Stimulated activated CD8-positive, alpha-beta memory T cell treated with anti-CD3 and anti-CD28 coated beads, Interleukin-12 subunit alpha, Interleukin-12 subunit beta, amount 100 ng/mL, for 24 hours (primary cell): Measurements from ENCODE around the gene ELOVL7.
"Not testable (repeated sequence)": the region's sequence is repeated elsewhere in the genome, so short reads cannot be mapped to it uniquely, and the experiment has no call there.

Source experiments
- DNase-seq: peaks from one replicate; pipeline ENCODE4 v3.0.0-alpha.2; 2020; ENCODE audit errors: extremely low read depth

Gene ELOVL7

GRCh38 chr5:60795424-60795950 is 48.6 kb downstream of the ELOVL7 start:
- DNase-seq = not testable (repeated sequence)

- DNase-seq = no peak
Measured at GRCh38 chr5:60794691-60795090, 49.4 kb downstream of the ELOVL7 start.

GRCh38 chr5:60792438-60792837 is 51.6 kb downstream of the ELOVL7 start:
- no peak for DNase-seq

- DNase-seq = no peak
Measured at GRCh38 chr5:60789551-60789950, 54.5 kb downstream of the ELOVL7 start.

- no peak for DNase-seq
Measured at GRCh38 chr5:60788863-60789513, 55.1 kb downstream of the ELOVL7 start.

GRCh38 chr5:60779466-60779865 is 64.6 kb downstream of the ELOVL7 start:
- no peak for DNase-seq

GRCh38 chr5:60776343-60776742 is 67.7 kb downstream of the ELOVL7 start:
- no peak for DNase-seq

- DNase-seq = no peak
Measured at GRCh38 chr5:60765019-60765709, 78.9 kb downstream of the ELOVL7 start.

- no peak for DNase-seq
Measured at GRCh38 chr5:60763061-60763460, 81.0 kb downstream of the ELOVL7 start.

- no peak for DNase-seq
Measured at GRCh38 chr5:60754495-60754894, 89.6 kb downstream of the ELOVL7 start.

GRCh38 chr5:60744682-60745081 is 99.4 kb downstream of the ELOVL7 start:
- no peak for DNase-seq

GRCh38 chr5:60743511-60744314 is 100.4 kb downstream of the ELOVL7 start:
- DNase-seq = no peak

GRCh38 chr5:60740322-60740721 is 103.7 kb downstream of the ELOVL7 start:
- no peak for DNase-seq

- DNase-seq = no peak
Measured at GRCh38 chr5:60738933-60739332, 105.1 kb downstream of the ELOVL7 start.

GRCh38 chr5:60738461-60738860 is 105.6 kb downstream of the ELOVL7 start:
- DNase-seq = no peak

- not testable (repeated sequence) for DNase-seq
Measured at GRCh38 chr5:60730858-60731257, 113.2 kb downstream of the ELOVL7 start.

GRCh38 chr5:60727033-60727679 is 116.9 kb downstream of the ELOVL7 start:
- no peak for DNase-seq

GRCh38 chr5:60724126-60724525 is 119.9 kb downstream of the ELOVL7 start:
- DNase-seq = no peak

- DNase-seq = no peak
Measured at GRCh38 chr5:60722416-60722815, 121.7 kb downstream of the ELOVL7 start.

GRCh38 chr5:60719329-60719728 is 124.7 kb downstream of the ELOVL7 start:
- no peak for DNase-seq

GRCh38 chr5:60718166-60718892 is 125.7 kb downstream of the ELOVL7 start:
- DNase-seq = no peak
